GM19324 (cell line): ENCODE measurements around the gene RNASEH1.

Experiments
- ATAC-seq: cut with Tn5 transposase; IDR thresholded peaks from one replicate; pipeline ENCODE4 v1.9.1; 2021; ENCODE audit warnings: mild to moderate bottlenecking, moderate library complexity; ENCODE audit not compliant: unreplicated experiment, low FRiP score

Gene RNASEH1

GRCh38 chr2:3558205-3559014 is at the start of gene RNASEH1:
Gene RNASEH1 (minus strand): TSS chr2:3558333. CDS start chr2:3558260, 73 bp downstream.
- peak; percentile 99 for ATAC-seq

GRCh38 chr2:3606370-3607201 is 48.5 kb upstream of the RNASEH1 start:
- no peak for ATAC-seq

GRCh38 chr2:3606028-3606369 is 47.9 kb upstream of the RNASEH1 start:
- ATAC-seq = no peak

GRCh38 chr2:3604991-3605961 is 47.1 kb upstream of the RNASEH1 start:
- ATAC-seq = no peak

- ATAC-seq = no peak
Measured at GRCh38 chr2:3604207-3604877, 46.2 kb upstream of the RNASEH1 start.

- no peak for ATAC-seq
Measured at GRCh38 chr2:3603536-3604206, 45.5 kb upstream of the RNASEH1 start.

- ATAC-seq = no peak
Measured at GRCh38 chr2:3602553-3603339, 44.6 kb upstream of the RNASEH1 start.

- no peak for ATAC-seq
Measured at GRCh38 chr2:3601561-3602271, 43.6 kb upstream of the RNASEH1 start.

- no peak for ATAC-seq
Measured at GRCh38 chr2:3600256-3600855, 42.2 kb upstream of the RNASEH1 start.

GRCh38 chr2:3598912-3599854 is 41.0 kb upstream of the RNASEH1 start:
- no peak for ATAC-seq

- ATAC-seq = no peak
Measured at GRCh38 chr2:3598197-3598910, 40.2 kb upstream of the RNASEH1 start.

GRCh38 chr2:3597567-3597966 is 39.4 kb upstream of the RNASEH1 start:
- no peak for ATAC-seq

- no peak for ATAC-seq
Measured at GRCh38 chr2:3596901-3597417, 38.8 kb upstream of the RNASEH1 start.

GRCh38 chr2:3595985-3596384 is 37.9 kb upstream of the RNASEH1 start:
- ATAC-seq = peak; percentile 54

- no peak for ATAC-seq
Measured at GRCh38 chr2:3595404-3595803, 37.3 kb upstream of the RNASEH1 start.
